ENCODE measurements around the gene ALX3. TPM values are rescaled to one million over a fixed set of nuclear protein-coding genes. Genes with fewer than 3 reads are reported as not detected.

ALX3 gene
- polyA plus RNA-seq, 1 donor (not counting 4 experiments of a cell fraction or from before 2014, with no cell fraction given): not detected

DNA sequence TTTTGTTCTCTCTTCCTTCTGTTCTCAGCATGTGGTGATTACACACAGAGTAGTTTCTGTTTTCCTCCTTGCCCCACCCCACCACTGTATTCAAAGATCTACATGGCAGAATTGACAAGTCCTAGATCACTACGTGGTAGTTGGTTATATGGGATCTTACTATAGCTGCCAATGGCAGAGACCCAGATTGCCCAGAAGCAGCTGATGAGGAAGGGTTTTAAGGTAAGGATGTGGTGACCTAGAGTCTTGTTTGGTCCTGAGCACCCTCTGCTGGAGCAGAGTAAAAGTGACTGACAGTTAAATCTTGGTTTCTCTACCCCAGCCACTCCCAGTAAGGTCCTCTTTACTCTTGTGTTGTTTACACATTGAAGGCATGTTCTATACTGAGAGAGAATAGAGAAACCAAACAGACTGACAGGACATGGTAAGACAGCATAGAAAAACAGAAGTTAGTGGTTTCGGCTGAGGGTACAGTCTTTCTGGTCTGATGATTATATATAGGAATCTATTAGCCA, 58.9 kb downstream of the ALX3 start:
- H3K27ac ChIP-seq (ENCODE audit: control insufficient read depth, insufficient read depth, low read length): no peak overlapping the region
- no peaks in the 10 kb centered on the region for H3K9me3 ChIP-seq (ENCODE audit: control insufficient read depth, low read depth, low read length)
- DNase-seq (ENCODE audit: low read depth, low spot score) (no peak), FAIRE-seq (peak; percentile 86)
- no peaks in the 10 kb centered on the region for H3K9me1 ChIP-seq (ENCODE audit: control insufficient read depth, extremely low read depth, insufficient read depth, low read length)
- peaks cover 9% of the 10 kb centered on the region for H3K79me2 ChIP-seq (ENCODE audit: control insufficient read depth, insufficient read depth, low read length)
- no peaks in the 10 kb centered on the region for H3K4me1 ChIP-seq (ENCODE audit: control insufficient read depth, extremely low read depth, insufficient read depth, low read length)
- no peaks in the 10 kb centered on the region for H4K20me1 ChIP-seq (ENCODE audit: control insufficient read depth, extremely low read depth, insufficient read depth, low read length)
- H2AFZ ChIP-seq (ENCODE audit: control insufficient read depth, low read length): no peak overlapping the region
- H3K36me3 ChIP-seq (ENCODE audit: control insufficient read depth in 2 of 2, extremely low read depth in 1 of 2, insufficient read depth in 2 of 2, low read length in 2 of 2): peaks cover 28 to 41% of the 10 kb centered on the region in 2 experiments
- no peak overlapping the region for H3K4me3 ChIP-seq (ENCODE audit: control insufficient read depth in 2 of 3, extremely low read depth in 1 of 3, insufficient read depth in 2 of 3, low read depth in 1 of 3, low read length in 3 of 3)
- TF ChIP-seq, protein P1, sequence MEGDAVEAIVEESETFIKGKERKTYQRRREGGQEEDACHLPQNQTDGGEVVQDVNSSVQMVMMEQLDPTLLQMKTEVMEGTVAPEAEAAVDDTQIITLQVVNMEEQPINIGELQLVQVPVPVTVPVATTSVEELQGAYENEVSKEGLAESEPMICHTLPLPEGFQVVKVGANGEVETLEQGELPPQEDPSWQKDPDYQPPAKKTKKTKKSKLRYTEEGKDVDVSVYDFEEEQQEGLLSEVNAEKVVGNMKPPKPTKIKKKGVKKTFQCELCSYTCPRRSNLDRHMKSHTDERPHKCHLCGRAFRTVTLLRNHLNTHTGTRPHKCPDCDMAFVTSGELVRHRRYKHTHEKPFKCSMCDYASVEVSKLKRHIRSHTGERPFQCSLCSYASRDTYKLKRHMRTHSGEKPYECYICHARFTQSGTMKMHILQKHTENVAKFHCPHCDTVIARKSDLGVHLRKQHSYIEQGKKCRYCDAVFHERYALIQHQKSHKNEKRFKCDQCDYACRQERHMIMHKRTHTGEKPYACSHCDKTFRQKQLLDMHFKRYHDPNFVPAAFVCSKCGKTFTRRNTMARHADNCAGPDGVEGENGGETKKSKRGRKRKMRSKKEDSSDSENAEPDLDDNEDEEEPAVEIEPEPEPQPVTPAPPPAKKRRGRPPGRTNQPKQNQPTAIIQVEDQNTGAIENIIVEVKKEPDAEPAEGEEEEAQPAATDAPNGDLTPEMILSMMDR (optimal IDR thresholded peaks at IDR 0.05 in 1 of 3, IDR thresholded peaks at IDR 0.05 in 1 of 3, conservative IDR thresholded peaks at IDR 0.05 in 1 of 3; ENCODE audit: extremely low read depth in 1 of 3, insufficient read depth in 2 of 3, low read length in 3 of 3): peak; percentile 59 to 71 (median 61)
- TF ChIP-seq EZH2 (IDR thresholded peaks at IDR 0.05; ENCODE audit: low read length): no peak
- H3K27me3 ChIP-seq (ENCODE audit: control insufficient read depth, extremely low read depth, insufficient read depth, low read length): no peaks in the 10 kb centered on the region
- H3K4me2 ChIP-seq (ENCODE audit: control insufficient read depth, extremely low read depth, insufficient read depth, low read depth, low read length): no peak overlapping the region
- dilution Hi-C loops (cut with MboI; ENCODE audit: extremely low pct_ligation_motif_present, low sequenced_read_pairs): no loop called here
- no peak overlapping the region for H3K9ac ChIP-seq (ENCODE audit: control insufficient read depth, extremely low read depth, insufficient read depth, low read length)

Other genes starting within 250 kb of the ALX3 start
- 1.5 to 2.3 TPM (median 1.8 TPM) in 3 replicates for gene CSF1, start 159.8 kb downstream of the ALX3 start, polyA plus RNA-seq
- gene AHCYL1, start 85.9 kb downstream of the ALX3 start, polyA plus RNA-seq: 50.2 to 64.8 TPM (median 61.6 TPM) in 3 replicates
- 24.6 to 31.8 TPM (median 28.9 TPM) in 3 replicates for gene STRIP1, start 36.0 kb downstream of the ALX3 start, polyA plus RNA-seq
- not detected in 3 replicates for gene UBL4B, start 41.8 kb upstream of the ALX3 start, polyA plus RNA-seq
- 0.07 to 0.25 TPM (median 0.13 TPM) in 3 replicates for gene SLC6A17, start 79.8 kb upstream of the ALX3 start, polyA plus RNA-seq
- 1.3 to 2.8 TPM (median 2.2 TPM) in 3 replicates for gene KCNC4, start 139.6 kb upstream of the ALX3 start, polyA plus RNA-seq

All from keratinocyte (primary cell).